NOMO-1 (cell line): ENCODE results near the gene ANKRD33B.
"Not testable (repeated sequence)": the region's sequence is repeated elsewhere in the genome, so short reads cannot be mapped to it uniquely, and the experiment has no call there.

Source experiments
- DNase-seq, 2 experiments: peaks; one replicate each; lab custom pipeline; 2025; ENCODE audit not compliant: unreplicated experiment in 2 of 2; lab: John Stamatoyannopoulos, UW

The ANKRD33B gene

DNA sequence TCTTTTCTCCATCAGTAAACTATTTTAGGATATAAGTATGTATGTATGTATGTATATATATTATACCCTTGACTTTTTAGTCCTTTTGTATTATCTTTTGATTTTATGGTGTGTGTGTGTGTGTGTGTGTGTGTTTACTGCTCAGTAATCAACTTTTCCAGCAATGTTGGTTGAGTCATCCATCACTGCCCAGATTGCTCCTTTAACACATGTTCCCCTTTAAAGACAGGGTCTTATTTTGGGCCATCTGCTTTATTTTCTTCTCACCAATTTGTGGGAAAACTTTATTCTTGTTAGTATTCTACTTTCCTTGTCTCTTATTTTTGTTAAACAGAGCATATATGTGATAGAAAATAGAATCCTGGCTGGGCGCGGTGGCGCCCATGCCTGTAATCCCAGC lies 28.1 kb downstream of the ANKRD33B start:
- no peak for DNase-seq

DNA sequence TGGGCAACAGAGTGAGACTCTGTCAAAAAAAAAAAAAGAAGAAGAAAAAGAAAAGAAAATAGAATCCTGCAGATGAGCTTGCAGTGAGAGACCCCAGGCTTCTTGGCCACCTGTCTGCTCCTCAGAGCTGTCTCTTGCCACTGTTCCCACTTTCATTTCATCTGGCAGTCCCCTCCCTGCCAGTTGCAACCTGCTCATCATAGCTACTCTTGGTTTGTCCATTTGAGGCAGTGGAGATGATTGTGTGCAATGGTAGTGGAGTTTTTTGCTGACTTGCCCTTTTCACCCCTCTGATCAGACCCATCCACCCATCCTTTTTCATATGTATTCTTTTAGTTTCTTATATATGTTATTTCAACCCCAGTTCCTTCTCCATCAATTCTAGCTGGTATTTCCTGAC lies 28.7 kb downstream of the ANKRD33B start:
- no peak for DNase-seq

DNA sequence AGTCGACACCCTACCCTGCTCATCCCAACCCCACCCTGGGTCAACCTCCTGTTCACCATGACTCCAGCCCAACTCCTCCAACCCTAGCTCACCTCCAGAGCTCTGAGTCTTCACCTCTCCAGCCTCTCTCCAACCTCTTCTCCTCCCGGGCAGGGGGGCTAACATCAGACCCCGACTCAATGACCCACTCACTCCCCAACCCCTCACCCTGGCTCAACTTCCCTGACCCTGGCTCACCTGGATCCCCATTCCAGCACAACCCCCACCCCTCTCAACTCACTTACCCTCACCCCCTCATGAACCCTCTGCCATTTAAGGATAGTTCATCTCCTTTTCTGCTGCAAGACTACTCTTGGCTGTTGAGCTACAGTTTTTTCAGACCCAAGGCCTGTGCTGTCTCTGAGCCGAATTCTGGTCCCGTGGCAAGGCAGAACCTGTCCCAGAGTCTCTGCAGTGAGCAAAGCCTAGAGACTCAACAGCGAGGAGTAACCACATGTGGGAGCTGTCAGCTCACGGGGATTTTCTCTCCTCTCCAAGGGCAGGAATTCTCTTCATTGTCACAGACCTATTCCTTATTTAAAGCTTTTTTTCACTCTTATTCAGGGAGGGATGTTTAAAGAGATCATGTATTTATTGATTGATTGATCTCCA lies 29.8 kb downstream of the ANKRD33B start:
- DNase-seq = no peak

DNA sequence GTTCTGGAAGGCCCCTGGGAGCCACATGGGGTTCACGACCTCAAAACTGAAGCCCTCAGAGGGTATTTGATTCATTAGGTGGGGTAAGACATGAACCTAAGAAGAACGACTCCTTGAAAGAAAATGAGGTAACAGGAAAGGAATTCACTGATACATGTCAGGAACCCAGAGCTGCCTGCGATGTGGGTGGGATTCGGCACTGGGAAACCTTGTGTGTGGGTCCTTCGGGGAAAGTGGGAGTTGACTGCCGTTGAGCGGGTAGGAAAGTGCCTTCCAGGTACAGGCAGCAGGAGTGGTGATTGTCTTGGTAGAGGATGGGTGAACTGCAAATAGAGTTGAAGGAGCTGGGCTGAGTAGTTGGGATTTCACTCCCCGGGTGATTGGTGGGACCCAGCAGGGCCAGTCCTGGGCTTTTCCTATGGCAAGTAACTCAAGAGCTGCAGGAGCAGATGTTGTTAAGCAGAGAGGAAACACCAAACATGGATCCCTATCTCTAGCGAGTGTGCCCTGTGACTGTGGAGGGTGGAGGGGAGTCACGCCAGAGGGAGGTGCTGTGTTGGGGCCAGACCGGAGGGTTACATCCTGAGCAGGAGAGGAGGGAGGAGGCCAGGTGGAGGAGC lies 30.8 kb downstream of the ANKRD33B start:
- DNase-seq = no peak

DNA sequence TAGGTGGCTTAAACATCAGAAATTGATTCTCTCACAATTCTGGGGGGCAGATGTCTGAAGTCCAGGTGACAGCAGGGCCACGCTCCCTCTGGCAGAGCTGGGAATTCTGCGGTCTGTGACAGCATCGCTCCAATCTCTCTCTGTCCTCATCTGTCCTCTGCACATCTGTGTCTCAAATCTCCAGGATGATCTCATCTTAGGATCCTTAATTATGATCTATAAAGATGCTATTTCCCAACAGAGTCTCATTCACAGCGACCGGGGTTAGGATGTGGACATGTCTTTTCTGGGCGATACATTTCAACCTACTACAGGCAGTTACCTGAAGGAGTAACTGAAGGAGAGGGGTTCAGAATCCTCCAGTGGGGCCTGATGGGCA lies 31.4 kb downstream of the ANKRD33B start:
- DNase-seq = no peak

DNA sequence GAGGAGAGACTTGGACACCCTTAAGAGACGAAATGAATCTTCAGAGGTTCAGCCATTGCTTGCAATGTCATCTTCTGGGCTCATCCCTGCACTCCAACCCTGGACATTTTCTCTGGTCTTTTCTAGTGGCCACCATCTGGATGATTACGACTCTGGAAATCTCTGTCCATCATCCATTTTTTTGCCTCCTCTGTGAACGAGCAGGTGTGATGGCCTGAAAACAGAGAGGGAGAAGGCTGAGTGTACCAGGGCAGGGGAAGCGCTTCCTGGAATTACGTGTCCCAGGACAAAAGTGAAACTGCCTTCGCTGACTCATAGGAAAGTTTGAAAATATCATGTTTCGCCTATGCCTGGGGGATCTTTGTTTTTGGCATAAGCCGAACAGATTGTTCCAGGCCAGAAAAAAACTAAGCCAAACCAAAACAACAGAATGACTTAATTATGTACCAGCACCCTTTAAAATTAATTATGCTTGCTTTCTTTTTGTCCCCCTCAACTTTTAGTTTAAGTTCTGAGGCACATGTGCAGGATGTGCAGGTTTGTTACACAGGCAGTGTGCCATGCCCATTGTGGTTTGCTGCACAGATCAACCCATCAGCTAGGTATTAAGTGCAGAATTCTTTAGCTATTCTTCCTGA lies 31.9 kb downstream of the ANKRD33B start:
- DNase-seq = no peak

DNA sequence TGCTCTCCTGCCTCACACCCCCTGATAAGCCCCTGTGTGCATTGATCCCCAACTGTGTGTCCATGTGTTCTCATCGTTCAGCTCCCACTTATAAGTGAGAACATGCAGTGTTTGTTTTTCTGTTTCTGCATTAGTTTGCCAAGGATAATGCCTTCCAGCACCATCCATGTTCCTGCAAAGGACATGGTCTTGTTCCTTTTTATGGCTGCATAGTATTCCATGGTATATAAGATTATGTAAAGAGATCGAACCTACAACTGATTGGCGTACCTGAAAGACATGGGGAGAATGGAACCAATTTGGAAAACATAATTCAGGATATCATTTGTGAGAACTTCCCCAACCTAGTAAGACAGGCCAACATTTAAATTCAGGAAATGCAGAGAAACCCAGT lies 32.4 kb downstream of the ANKRD33B start:
- no peak for DNase-seq

DNA sequence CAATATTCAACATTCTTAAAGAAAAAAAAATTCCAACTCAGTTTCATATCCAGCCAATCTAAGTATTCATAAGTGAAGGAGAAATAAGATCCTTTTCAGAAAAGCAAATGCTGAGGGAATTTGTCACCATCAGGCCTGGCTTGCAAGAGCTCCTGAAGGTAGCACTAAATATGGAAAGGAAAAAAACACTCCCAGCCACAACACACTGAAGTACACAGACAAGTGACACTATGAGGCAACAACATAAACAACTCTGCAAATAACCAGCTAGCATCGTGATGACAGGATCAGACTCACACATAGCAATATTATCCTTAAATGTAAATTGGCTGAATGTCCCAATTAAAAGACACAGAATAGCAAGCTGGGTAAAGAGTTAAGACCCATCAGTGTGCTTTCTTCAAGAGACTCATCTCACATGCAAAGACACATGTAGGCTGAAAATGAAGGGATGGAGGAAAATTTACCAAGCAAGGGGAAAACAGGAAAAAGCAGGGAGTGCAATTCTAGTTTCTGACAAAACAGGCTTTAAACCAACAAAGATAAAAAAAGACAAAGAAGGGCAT lies 33.1 kb downstream of the ANKRD33B start:
- no peak for DNase-seq

DNA sequence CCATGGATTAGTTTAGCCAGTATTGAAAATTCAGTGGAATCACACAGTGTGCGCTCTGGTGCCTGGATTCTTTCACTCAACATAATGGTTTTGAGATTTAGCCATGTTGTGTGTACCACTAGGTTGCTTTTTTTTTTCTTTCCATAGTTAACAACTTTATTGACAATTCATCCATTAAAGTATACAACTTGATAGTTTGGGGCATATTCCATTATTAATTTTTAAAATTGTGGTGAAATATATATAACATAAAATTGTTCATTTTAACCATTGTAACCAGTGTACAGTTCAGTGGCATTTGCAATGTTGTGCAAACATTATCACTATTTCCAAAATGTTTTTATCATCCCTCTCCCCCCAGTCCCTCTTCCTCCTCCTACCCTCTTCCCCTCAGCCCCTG lies 35.2 kb downstream of the ANKRD33B start:
- DNase-seq = no peak

DNA sequence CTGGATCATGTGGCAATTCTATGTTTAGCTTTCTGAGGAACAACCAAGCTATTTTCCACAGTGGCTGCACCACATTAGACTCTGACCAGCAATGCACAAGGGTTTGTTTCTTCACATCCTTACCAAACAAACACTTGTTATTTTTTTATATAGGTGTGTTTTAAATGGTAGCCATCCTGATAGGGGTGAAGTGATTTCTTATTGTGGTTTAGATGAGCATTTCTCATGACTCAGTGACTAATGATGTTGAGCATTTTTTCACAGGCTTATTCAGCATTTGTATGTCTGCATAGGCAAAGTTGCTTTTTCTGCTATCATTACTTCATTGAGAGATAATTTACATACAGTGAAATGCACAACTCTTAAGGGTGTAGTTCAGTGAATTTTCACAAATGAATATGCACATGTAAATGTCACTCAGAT lies 36.0 kb downstream of the ANKRD33B start:
- DNase-seq = no peak

DNA sequence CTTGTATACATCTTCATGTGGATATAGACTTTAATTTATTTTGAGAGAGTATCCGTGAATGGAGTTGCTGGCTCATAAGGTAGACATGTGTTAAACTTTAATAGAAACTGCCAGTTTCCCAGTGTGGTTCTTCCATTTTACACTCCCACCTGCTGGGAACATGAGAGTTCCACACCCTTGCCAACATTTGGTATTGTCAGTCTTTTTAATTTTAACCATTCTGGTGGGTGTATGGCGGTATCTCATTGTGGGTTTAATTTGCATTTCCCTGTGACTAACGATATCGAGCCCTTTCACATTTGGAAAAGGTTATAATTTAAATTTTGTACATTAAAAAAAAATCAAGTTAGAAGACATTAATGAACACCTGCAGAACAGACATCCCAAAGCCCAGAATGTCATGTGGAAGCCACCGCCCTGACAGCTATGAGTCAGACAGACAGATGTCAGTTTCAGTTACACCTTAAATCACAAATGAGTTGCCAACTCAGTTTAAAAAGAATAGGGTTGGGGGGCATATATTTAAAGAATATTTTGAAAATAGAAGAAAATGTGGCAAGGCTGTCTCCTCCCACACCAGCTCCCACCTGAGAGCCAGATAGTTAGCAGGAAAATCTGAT lies 36.9 kb downstream of the ANKRD33B start:
- DNase-seq = no peak

DNA sequence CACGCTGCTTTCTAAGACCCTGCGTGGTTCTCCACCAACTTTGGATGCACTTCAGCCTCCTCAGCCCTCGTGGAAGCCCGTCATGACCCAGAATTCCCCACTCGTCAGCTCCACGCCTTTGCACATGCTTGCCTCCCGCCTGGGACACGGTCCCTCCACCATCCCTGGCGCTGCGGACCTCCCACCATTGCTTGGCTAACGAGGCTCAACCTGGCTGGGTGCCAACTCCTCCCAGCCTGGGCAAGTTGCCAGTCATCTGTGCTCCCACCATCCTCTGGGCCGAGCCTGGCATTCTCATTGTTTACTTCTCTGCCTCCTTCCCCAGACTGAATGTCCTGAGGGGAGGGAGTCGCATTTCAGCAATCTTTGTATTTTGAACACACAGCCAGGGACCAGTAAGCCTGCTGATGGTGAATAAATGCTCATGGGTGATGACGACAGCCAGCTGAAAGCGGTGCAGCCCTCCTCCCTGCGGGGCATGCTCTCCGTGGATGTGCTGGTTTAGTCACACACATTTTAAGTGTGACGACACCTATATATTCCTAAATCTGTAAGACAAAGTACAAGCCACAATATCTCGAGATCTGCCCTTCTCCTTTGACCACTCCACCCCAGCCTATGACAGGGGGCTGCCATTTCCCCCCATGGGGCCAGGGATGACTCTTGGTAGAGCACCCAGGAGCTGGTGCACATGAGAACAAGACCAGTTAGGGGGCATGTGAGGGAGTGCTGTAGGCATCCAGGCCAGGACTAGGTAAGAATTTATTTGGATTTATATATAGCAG lies 37.6 kb downstream of the ANKRD33B start:
- no peak for DNase-seq

DNA sequence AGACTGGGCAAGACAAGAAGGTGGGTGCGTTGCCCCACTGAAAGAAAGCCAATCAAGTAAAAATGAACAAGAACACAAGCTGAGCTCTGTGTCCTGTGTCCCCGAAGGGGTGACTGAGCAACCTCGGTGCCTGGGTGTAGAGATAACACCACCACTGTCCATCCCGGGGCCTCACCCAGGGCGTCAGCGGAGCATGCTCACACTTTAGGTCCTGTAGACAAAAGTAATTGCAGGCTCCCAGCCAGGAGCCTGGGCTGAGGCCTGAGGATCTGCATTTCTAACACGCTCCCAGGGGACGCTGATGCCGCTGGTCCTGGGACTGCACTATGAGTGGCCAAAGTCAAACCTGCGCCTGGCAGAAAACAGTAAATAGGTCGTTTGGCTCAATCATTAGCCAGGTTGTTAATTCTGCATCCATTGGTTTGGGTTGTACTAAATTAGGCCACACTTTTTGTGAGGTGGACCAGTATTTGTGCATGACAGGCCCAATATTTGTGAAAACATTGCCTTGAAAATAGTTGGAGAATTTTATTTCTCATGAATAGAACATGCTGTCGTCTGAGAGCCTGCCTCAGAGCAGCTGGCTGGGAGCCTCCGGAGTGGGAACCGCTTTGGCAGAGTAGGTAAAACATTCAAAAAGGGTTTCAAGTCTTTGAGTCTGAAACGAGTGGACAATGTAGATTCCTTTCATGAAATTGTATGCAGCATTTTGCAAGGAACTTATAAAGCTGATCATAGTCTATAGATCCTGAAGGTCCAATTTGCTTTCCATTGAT lies 38.3 kb downstream of the ANKRD33B start:
- DNase-seq = no peak

DNA sequence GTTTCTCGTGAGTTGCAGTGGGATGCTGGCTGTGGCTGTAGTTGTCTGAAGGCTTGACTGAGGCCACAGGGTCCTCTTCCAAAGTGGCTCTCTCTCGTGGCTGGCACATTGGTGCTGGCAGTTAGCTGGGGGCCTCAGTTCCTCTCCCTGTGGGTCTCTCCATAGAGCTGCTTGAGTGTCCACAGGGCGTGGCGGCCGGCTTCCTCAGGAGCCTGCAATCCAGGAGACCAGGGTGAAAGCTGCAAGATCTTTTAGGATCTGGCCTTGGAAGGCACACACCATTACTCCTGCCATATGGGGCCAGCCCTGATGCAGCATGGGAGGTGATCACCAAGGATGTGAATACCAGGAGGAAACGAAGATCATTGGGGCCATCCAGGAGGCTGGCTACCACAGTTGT lies 41.1 kb downstream of the ANKRD33B start:
- no peak for DNase-seq

DNA sequence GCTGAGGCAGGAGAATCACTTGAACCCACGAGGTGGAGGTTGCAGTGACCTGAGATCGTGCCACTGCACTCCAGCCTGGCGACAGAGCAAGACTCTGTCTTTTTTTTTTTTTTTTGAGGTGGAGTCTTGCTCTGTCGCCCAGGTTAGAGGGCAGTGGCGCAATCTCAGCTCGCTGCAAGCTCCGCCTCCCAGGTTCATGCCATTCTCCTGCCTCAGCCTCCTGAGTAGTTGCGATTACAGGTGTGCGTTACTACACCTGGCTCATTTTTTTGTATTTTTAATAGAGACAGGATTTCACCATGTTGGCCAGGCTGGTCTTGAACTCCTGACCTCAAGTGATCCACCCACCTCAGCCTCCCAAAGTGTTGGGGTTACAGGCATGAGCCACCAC lies 42.8 kb downstream of the ANKRD33B start:
- DNase-seq = not testable (repeated sequence)

DNA sequence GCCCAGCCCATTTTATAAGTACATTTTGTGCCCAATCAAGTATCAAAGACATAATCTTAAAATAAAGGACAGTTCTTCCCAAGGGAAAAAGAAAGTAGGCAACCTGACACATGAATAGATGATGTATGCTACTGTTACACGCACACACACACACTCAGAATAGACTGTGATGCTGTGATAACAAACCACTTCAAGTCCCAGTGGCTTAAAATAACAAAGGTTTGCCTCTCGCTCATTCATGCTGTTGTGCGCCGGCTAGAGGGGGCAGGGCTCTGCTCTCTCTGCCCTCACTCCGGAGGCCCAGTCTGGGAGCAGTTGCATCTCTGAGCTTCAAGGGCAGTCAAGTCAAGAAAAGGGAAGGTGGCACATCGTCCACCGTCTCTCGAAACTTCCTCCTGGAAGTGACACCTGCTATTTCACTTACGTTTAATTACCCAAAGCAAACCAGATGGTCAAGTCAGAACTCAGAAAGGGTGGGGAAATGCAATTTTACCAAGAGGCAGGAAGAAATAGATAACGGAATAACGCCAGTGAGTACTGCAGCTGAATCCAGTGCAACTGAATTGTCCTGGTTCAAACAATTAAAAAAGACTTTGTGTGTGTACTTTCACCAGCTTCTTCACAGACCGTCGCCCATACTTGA lies 43.3 kb downstream of the ANKRD33B start:
- DNase-seq = peak; percentile 100

DNA sequence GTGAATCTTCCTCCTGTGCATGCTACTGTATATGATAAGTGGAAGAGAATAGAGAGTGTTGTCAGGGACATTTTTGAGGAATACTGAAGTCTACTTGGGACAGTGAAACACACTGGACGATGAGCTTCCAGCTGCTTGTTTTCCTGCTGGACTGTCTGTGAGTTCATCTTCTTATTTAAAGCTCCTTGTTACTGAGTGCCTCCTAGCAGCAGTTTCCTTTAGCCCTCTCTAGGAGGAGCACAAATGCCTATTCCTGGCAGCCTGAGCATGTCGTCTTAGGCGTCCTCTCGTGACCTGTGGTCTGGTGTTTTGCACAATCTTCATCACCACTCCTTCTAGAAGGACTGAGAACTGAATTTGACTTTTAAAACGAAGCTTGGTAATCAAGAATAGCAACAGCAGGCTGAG lies 43.8 kb downstream of the ANKRD33B start:
- DNase-seq = peak; percentile 96 to 99

DNA sequence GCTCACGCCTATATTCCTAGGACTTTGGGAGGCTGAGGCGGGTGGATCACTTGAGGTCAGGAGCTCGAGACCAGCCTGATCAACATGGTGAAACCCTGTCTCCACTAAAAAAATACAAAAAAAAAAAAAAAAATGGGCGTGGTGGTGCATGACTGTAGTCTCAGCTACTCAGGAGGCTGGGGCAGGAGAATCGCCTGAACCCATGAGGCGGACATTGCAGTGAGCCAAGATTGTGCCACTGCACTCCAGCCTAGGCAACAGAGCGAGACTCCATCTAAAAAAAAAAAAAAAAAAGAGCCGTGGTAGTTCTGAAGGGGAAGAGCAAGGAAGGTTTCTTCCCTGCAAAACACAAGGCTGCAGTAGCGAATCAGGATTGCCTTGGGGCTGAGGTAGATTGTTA lies 44.2 kb downstream of the ANKRD33B start:
- not testable (repeated sequence) for DNase-seq

DNA sequence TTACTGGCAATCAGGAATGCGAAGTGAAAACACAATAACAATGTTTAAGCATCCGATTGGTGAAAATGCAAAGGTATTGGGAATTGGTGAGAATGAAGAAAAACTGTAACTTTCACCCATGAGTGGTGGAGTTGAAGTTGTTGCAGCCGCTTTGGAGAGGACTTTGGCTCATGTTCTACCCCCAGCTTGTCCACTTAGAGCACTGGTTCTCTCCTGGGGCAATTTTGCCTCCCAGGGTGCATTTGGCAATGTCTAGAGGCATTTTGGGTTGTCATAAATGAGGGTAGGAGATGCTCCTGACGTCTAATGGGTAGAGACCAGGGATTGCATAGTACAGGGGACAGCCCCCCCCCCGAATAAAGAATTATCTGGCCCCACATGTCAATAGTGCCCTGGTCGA lies 46.2 kb downstream of the ANKRD33B start:
- DNase-seq = no peak

DNA sequence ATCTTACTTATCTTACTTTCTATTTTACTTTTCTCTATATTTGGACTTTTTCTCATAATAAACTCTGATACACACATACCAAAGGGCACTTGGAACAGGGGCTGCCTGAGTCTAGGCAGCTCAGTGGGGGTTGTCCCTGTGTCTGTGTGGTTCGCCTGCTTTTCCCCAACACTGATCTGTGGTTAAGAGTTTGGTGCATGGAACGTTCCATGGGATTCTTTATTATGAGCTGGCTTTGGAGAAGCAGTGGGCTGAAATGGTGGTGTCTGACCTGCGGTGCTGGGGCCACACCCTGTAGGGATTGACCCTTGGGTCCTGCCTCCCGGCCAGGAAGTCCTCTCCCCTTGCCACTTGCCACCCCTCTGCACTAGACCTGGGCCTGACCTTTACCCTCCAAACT lies 47.4 kb downstream of the ANKRD33B start:
- no peak for DNase-seq
